Activated CD8-positive, alpha-beta memory T cell treated with anti-CD3 and anti-CD28 coated beads for 1 hour (primary cell): ENCODE results near the gene EMILIN1.
"Not testable (repeated sequence)": the region's sequence is repeated elsewhere in the genome, so short reads cannot be mapped to it uniquely, and the experiment has no call there.

ENCODE experiments used
- DNase-seq, 2 donors: peaks; one replicate each; pipeline ENCODE4 v3.0.0-alpha.2; 2020; ENCODE audit warnings: low read depth in 1 of 2; ENCODE audit errors: extremely low read depth in 1 of 2

The EMILIN1 gene

DNA sequence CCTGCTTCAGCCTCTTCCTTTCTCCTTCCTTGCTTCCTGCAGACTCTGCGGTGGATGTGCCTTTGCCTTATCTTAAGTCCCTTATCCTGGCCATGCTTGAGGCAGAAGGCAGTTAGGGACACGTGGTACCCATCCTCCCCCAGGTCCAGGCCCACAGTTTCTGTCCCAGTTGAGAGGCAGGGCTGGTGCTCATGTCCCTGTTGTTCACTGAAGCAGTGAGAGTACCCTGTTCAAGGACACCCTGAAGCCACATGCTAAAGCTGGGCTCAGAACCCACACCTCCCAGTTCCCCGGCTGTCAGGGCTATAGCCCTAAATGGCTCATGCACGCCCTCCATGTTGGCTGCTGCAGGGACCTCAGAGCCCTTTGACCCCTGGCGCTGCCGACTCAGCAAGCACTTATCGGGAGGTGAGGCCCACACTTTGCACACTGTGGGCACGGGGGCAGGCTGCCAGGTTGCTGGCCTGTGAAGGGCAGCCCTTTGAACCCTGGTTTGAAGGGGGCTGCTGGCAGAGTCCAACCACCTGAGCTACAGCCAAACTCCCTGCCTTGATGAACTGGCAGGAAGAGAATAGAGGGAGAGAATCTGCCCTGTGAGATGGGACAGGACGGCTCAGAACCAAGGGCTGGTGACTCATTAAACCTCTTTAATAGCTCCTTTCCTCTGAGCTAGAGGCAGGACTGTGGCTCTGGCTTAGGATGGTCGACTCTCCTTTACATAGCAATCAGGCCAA lies 14.4 kb downstream of the EMILIN1 start:
- DNase-seq = no peak

- no peak for DNase-seq
These were observed 15.3 kb downstream of the EMILIN1 start for GRCh38 chr2:27093430-27094352.

GRCh38 chr2:27094353-27094984 lies 16.1 kb downstream of the EMILIN1 start:
- no peak for DNase-seq

DNA sequence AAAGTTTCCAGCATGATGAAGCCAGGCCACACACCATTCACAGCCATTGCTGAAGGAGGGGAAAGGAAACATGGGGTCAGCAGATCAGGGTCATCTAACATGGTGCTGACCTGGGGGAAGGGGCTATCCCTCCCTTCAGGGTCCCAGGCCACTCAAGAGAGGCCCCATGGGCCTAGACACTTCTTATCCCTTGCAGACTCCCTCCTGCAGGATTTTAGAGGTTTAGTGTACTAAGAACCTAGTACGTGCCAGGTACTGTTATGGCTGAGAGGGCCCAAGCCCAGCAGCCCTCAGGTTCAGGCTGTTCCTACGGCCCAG lies 17.0 kb downstream of the EMILIN1 start:
- no peak for DNase-seq

- DNase-seq = no peak
These were observed 17.6 kb downstream of the EMILIN1 start for GRCh38 chr2:27095745-27096651.

- no peak for DNase-seq
These were observed 18.4 kb downstream of the EMILIN1 start for GRCh38 chr2:27096748-27097297.

GRCh38 chr2:27097341-27097740 lies 18.9 kb downstream of the EMILIN1 start:
- no peak for DNase-seq

- DNase-seq = no peak
These were observed 21.0 kb downstream of the EMILIN1 start for GRCh38 chr2:27099334-27099955.

- DNase-seq = no peak
These were observed 21.6 kb downstream of the EMILIN1 start for GRCh38 chr2:27100036-27100435.

DNA sequence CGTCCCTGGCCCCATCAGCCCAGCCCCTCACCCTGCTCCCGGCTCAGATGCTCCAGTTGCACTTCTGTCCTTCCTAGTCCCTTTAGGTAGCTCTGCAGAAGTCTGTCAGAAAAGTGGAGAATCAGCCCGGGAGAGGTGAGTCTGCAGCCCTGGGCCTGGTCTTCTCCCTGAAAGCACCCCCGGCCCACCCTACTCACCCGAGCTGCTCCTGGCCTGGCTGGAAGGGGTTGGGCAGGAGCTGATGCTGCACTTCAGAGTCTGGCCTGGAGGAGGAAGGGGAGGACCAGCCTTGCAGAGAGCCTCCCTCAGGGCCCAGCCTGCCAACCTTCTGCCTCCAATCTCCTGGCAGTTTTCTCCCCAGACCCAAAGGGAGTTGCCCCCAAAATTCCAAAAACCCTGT lies 23.9 kb downstream of the EMILIN1 start:
- no peak for DNase-seq

DNA sequence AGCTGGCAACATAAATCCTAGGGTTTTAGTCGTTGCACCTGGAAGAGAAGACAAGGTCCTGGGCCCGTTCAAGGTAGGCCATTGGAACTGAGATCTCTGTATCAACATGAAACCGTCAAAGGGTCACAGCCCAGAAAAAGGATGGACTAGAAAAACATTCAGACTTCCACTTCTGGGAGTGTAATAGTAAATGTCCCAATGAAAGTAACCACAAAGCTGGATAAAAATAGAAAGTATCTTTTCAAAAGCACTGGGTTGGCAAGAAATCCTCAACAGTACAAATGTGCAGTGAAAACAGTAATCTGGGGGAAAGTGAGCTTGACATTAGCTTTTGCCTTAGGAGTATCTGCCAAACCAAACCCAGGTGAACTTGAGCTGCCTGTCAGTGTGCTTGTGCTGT lies 27.6 kb downstream of the EMILIN1 start:
- DNase-seq = no peak

GRCh38 chr2:27108221-27108620 lies 29.8 kb downstream of the EMILIN1 start:
- DNase-seq = no peak

GRCh38 chr2:27109083-27109482 lies 30.7 kb downstream of the EMILIN1 start:
- no peak for DNase-seq

- DNase-seq = not testable (repeated sequence)
These were observed 32.4 kb downstream of the EMILIN1 start for GRCh38 chr2:27110603-27111352.

GRCh38 chr2:27111392-27112078 lies 33.1 kb downstream of the EMILIN1 start:
- not testable (repeated sequence) for DNase-seq

GRCh38 chr2:27115519-27115918 lies 37.1 kb downstream of the EMILIN1 start:
- no peak for DNase-seq

DNA sequence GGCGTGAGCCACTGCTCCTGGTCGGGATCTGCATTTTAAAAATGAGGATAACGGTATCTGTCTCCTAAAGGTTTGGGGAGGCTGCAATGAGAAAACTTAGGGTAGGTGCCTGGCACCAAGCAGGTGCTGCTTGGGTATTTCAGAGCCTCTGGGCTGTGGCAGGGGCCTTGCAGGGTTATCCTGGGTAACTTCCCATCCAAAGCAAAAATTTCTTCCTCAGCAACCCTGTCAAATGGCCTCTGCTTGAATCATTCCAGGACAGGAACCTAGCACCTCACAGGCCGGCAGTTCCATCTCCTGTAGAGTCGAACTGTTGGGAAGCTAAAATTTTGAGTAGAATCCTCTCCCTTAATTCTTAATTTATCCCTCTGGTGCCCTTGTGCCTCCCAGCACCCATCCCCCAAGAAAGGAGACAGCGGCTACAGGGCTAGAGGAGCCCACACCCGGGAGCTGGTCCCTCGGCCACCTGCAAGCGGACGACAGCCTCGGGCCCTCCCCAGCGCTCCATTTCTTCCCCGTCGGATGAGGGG lies 39.6 kb downstream of the EMILIN1 start:
- DNase-seq = no peak
